Esophagus muscularis mucosa (tissue), 3 donors: ENCODE data around the gene AMDHD1.

Source experiments
- CTCF ChIP-seq, 3 experiments: fragments of 200-600 bp in 2 of 3; fragments of 450-650 bp in 1 of 3; sonication (generic) in 2 of 3; IDR thresholded peaks; one replicate each; pipeline ENCODE4 v1.5.1; 2017 to 2019; ENCODE audit warnings: antibody characterized with exemption in 3 of 3, mild to moderate bottlenecking in 2 of 3, moderate library complexity in 1 of 3
- POLR2AphosphoS5 ChIP-seq, 2 donors: sonication (generic); formaldehyde crosslinking; IDR thresholded peaks; one replicate each; pipeline ENCODE4 v1.6.1; 2017; ENCODE audit warnings: antibody characterized with exemption in 2 of 2

DNA sequence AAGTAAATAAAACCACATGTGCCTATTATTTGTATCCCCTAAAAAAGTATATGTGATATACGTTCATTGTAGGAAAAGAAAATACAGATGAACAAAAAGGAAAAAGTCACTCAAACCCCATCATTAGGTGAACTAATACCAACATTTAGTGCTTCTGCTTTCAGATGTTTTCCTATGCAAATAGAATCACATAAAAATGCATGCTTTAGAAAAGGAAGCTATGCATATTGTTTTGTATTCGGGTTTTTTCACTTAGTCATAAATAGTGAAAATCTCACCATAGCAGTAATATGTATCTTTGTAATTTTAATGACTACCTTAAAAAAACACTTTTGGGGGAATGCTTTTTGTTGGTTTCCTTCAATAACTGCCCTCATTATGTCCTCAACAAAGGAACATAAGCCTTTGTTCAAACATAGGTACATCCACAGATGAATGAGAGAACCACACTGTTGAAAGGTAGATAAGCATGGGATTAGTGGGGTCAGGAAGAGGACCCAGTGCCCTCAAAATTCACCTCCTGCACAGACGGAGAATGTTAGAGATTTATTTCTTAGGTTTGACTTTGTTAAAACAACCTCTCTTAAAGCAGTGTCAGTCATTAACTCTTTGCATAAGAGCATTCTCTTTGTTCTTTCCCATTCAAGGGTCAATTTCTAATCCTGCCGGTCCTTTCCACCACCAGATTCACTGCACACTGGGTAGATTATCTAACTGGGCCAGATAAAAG lies 6.5 kb downstream of the AMDHD1 start:
- no peak for TF ChIP-seq CTCF (IDR thresholded peaks at IDR 0.05)
- no peak for TF ChIP-seq POLR2AphosphoS5 (IDR thresholded peaks at IDR 0.05)
